Stomach (tissue), 4 donors: ENCODE results near the gene PAQR7.

Experiments
- POLR2AphosphoS5 ChIP-seq, 3 donors: sonication (generic); formaldehyde crosslinking; IDR thresholded peaks; one replicate each; pipeline ENCODE4 v1.6.1; 2016; ENCODE audit warnings: antibody characterized with exemption in 3 of 3
- TF ChIP-seq, protein P1 (sequence below), 7 experiments: fragments of 450-650 bp in 4 of 7; fragments of 200-600 bp in 3 of 7; sonication (generic) in 3 of 7; IDR thresholded peaks; one replicate each; pipeline ENCODE4 v1.5.1; 2016 to 2019; ENCODE audit warnings: antibody characterized with exemption in 7 of 7, control low read depth in 2 of 7, mild to moderate bottlenecking in 1 of 7

DNA sequence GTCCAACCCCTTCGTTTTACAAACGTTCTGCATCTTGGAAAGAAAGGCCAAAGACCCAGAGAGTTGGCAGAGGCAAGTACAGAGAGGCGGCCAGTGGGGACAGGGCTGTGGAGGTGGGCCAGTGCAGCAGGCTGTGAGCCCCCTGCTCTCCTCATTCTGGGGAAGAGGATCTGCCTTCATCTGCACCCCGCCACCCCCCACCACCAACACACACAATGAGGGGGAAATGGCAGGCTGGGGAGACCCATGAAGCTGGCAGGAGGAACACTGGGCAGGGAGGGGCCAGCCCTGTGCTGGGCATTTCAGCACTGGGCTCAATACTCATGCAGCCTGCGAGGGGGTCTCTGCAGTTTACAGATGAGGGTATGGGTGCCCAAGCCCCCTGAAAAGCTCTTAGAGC is 16.1 kb upstream of the PAQR7 start:
- TF ChIP-seq, protein P1, sequence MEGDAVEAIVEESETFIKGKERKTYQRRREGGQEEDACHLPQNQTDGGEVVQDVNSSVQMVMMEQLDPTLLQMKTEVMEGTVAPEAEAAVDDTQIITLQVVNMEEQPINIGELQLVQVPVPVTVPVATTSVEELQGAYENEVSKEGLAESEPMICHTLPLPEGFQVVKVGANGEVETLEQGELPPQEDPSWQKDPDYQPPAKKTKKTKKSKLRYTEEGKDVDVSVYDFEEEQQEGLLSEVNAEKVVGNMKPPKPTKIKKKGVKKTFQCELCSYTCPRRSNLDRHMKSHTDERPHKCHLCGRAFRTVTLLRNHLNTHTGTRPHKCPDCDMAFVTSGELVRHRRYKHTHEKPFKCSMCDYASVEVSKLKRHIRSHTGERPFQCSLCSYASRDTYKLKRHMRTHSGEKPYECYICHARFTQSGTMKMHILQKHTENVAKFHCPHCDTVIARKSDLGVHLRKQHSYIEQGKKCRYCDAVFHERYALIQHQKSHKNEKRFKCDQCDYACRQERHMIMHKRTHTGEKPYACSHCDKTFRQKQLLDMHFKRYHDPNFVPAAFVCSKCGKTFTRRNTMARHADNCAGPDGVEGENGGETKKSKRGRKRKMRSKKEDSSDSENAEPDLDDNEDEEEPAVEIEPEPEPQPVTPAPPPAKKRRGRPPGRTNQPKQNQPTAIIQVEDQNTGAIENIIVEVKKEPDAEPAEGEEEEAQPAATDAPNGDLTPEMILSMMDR (IDR thresholded peaks at IDR 0.05) = no peak
- TF ChIP-seq POLR2AphosphoS5 (IDR thresholded peaks at IDR 0.05) = no peak
